IMR-90 (cell line): ENCODE results near the gene GTF3C6. TPM values are rescaled to one million over a fixed set of nuclear protein-coding genes. Genes with fewer than 3 reads are reported as not detected.
"Not testable (repeated sequence)": the region's sequence is repeated elsewhere in the genome, so short reads cannot be mapped to it uniquely, and the experiment has no call there.

Source experiments
- ATAC-seq: fragments of 200-7000 bp; cut with Tn5 transposase; 2 replicates; pipeline ENCODE4 v1.9.1; 2020; ENCODE audit warnings: low read depth, mild to moderate bottlenecking, moderate library complexity
- BruUV-seq: library from RNA; stranded (reverse); fragments of 400-500 nt; replicated peaks from 2 replicates; lab custom pipeline; 2021; lab: Mats Ljungman, UMichigan
- CTCF ChIA-PET: fragments of 300-600 bp; formaldehyde crosslinking; extraction: SDS; loops from one replicate; lab custom pipeline; 2021; ENCODE audit warnings: antibody characterized with exemption; lab: Yijun Ruan, JAX
- POLR2A ChIA-PET: fragments of 300-600 bp; sonication (Branson Sonifier 250); formaldehyde crosslinking; loops from one replicate; lab custom pipeline; 2022; ENCODE audit warnings: antibody characterized with exemption; ENCODE audit not compliant: unreplicated experiment; lab: Charles Lee
- DNase-seq: peaks from one replicate; pipeline ENCODE4 v3.0.0; 2013
- H2AFZ ChIP-seq: replicated peaks from 2 replicates; pipeline ENCODE3; 2013; ENCODE audit warnings: low read length, mild to moderate bottlenecking; ENCODE audit not compliant: poor library complexity
- H2AK5ac ChIP-seq: 2 replicates; pipeline ENCODE4 v1.6.1; 2013; ENCODE audit warnings: low read depth, low read length, inconsistent platforms
- H2AK9ac ChIP-seq: replicated peaks from 2 replicates; pipeline ENCODE3; 2013; ENCODE audit warnings: mild to moderate bottlenecking, low read depth, low read length, moderate library complexity; ENCODE audit not compliant: poor library complexity
- H2BK120ac ChIP-seq: 2 replicates; pipeline ENCODE4 v1.6.1; 2013; ENCODE audit warnings: low read depth, low read length, inconsistent platforms
- H2BK15ac ChIP-seq: 3 replicates; pipeline ENCODE4 v1.6.1; 2013; ENCODE audit warnings: low read depth, low read length, inconsistent platforms
- H2BK20ac ChIP-seq: 2 replicates; pipeline ENCODE4 v1.6.1; 2013; ENCODE audit warnings: low read depth, mild to moderate bottlenecking, inconsistent platforms, low read length, moderate library complexity
- H2BK5ac ChIP-seq: 2 replicates; pipeline ENCODE4 v1.6.1; 2013; ENCODE audit warnings: mild to moderate bottlenecking, low read depth, low read length, inconsistent platforms; ENCODE audit not compliant: poor library complexity, severe bottlenecking
- H3K14ac ChIP-seq: replicated peaks from 2 replicates; pipeline ENCODE4 v1.6.1; 2013; ENCODE audit warnings: low read depth, low read length, inconsistent platforms
- H3K18ac ChIP-seq: 2 replicates; pipeline ENCODE4 v1.6.1; 2013; ENCODE audit warnings: low read depth, low read length, control low read depth
- H3K23ac ChIP-seq: 2 replicates; pipeline ENCODE4 v1.6.1; 2013; ENCODE audit warnings: low read depth, low read length, inconsistent platforms
- H3K27ac ChIP-seq: 2 replicates; pipeline ENCODE4 v1.5.1; 2013; ENCODE audit warnings: mild to moderate bottlenecking, control low read depth, low read length; ENCODE audit not compliant: insufficient read depth
- H3K27me3 ChIP-seq: 2 replicates; pipeline ENCODE4 v1.6.1; 2013; ENCODE audit warnings: low read length; ENCODE audit not compliant: control insufficient read depth, insufficient read depth
- H3K36me3 ChIP-seq: 2 replicates; pipeline ENCODE4 v1.6.1; 2013; ENCODE audit warnings: low read length, mixed read lengths; ENCODE audit not compliant: control insufficient read depth, insufficient read depth
- H3K4ac ChIP-seq: 2 replicates; pipeline ENCODE4 v1.6.1; 2013; ENCODE audit warnings: low read depth, low read length, inconsistent platforms
- H3K4me1 ChIP-seq: 2 replicates; pipeline ENCODE4 v1.6.1; 2013; ENCODE audit warnings: low read length, mixed read lengths; ENCODE audit not compliant: control insufficient read depth, insufficient read depth
- H3K4me2 ChIP-seq: 2 replicates; pipeline ENCODE4 v1.6.1; 2013; ENCODE audit warnings: low read depth, mild to moderate bottlenecking, control low read depth, low read length, moderate library complexity
- H3K4me3 ChIP-seq: 2 replicates; pipeline ENCODE4 v1.5.1; 2013; ENCODE audit warnings: low read depth, mild to moderate bottlenecking, control low read depth, low read length, moderate library complexity; ENCODE audit not compliant: insufficient read depth
- H3K56ac ChIP-seq: 2 replicates; pipeline ENCODE4 v1.6.1; 2013; ENCODE audit warnings: low read length, inconsistent platforms; ENCODE audit not compliant: insufficient read depth; ENCODE audit errors: extremely low read depth
- H3K79me1 ChIP-seq, 2 experiments: 2 replicates each; pipeline ENCODE4 v1.6.1; 2013; ENCODE audit warnings: low read length in 2 of 2, inconsistent platforms in 1 of 2, low read depth in 1 of 2
- H3K9ac ChIP-seq: 2 replicates; pipeline ENCODE4 v1.6.1; 2013; ENCODE audit warnings: low read depth, low read length, control low read depth
- H3K9me1 ChIP-seq: 2 replicates; pipeline ENCODE4 v1.6.1; 2013; ENCODE audit warnings: low read length, inconsistent platforms; ENCODE audit not compliant: insufficient read depth
- H3K9me3 ChIP-seq: 2 replicates; pipeline ENCODE4 v1.6.1; 2013; ENCODE audit warnings: low read length; ENCODE audit not compliant: control insufficient read depth, insufficient read depth
- H4K20me1 ChIP-seq: 2 replicates; pipeline ENCODE4 v1.6.1; 2013; ENCODE audit warnings: low read length, inconsistent platforms; ENCODE audit not compliant: insufficient read depth
- H4K5ac ChIP-seq: 2 replicates; pipeline ENCODE4 v1.6.1; 2013; ENCODE audit warnings: mild to moderate bottlenecking, low read depth, low read length, control low read depth
- H4K8ac ChIP-seq, 2 experiments: 2 replicates each; pipeline ENCODE4 v1.6.1; 2013; ENCODE audit warnings: low read depth in 2 of 2, low read length in 2 of 2, control low read depth in 1 of 2, inconsistent platforms in 1 of 2
- H4K91ac ChIP-seq: 2 replicates; pipeline ENCODE4 v1.6.1; 2013; ENCODE audit warnings: low read depth, low read length, inconsistent platforms; ENCODE audit not compliant: insufficient read depth
- WGBS, 2 experiments: methylation state at CpG; one replicate each; pipeline versions ENCODE4 v1.1.5 to v1.1.7; 2013; ENCODE audit warnings: missing lambda C conversion rate in 2 of 2; ENCODE audit not compliant: insufficient read length in 1 of 2; ENCODE audit errors: extremely low coverage in 2 of 2; 5-methylcytosine and 5-hydroxymethylcytosine counted together
- dilution Hi-C: fragments of 300-500 bp; cut with HindIII; formaldehyde crosslinking; loops from one replicate; pipeline ENCODE4 v1.14.3; 2018; ENCODE audit warnings: low sequenced_read_pairs; ENCODE audit not compliant: unreplicated experiment
- in situ Hi-C: fragments of 300-500 bp; cut with MboI; formaldehyde crosslinking; loops from 3 replicates; pipeline ENCODE4 v1.14.3; 2019; ENCODE audit warnings: low sequenced_read_pairs, inconsistent platforms, mixed read lengths
- intact Hi-C: fragments of 100-400 bp; cut with micrococcal nuclease; formaldehyde crosslinking; loops from 2 replicates; pipeline ENCODE4 v1.10.0; 2022
- polyA plus RNA-seq, 3 experiments: library from polyadenylated mRNA; depleted of rRNA; stranded (reverse); fragments of >200 nt; gene quantifications; 2 replicates each; pipeline ENCODE4 v1.2.3, GENCODE V29; 2012; ENCODE audit warnings: low replicate concordance in 1 of 3
- total RNA-seq: library from RNA; depleted of rRNA; stranded (reverse); fragments of >200 nt; gene quantifications from 2 replicates; pipeline ENCODE4 v1.2.3, GENCODE V29; 2012; rRNA removed

Gene GTF3C6
- total and polyA plus RNA-seq, 2 of the 4 experiments (the other 2 are of a cell fraction) = 10.4 to 40.5 TPM

GRCh38 chr6:111017241-111017640 is 58.7 kb downstream of the GTF3C6 start:
- H3K9me1 ChIP-seq, H3K23ac ChIP-seq, H4K5ac ChIP-seq, H3K18ac ChIP-seq, H3K9ac ChIP-seq, H2AFZ ChIP-seq, H3K4me2 ChIP-seq, H4K8ac ChIP-seq, H4K91ac ChIP-seq, H2BK20ac ChIP-seq, H3K4ac ChIP-seq, intact Hi-C loops, DNase-seq, H3K79me1 ChIP-seq, dilution Hi-C loops, H2BK120ac ChIP-seq, H3K4me1 ChIP-seq, POLR2A ChIA-PET, H3K14ac ChIP-seq, H4K20me1 ChIP-seq, H3K56ac ChIP-seq, H2AK9ac ChIP-seq, BruUV-seq, H2AK5ac ChIP-seq, ATAC-seq, H3K4me3 ChIP-seq, H2BK5ac ChIP-seq, H3K27me3 ChIP-seq, H3K9me3 ChIP-seq, H2BK15ac ChIP-seq, H3K27ac ChIP-seq, CTCF ChIA-PET, in situ Hi-C loops: not testable (repeated sequence)
- peaks cover 16% of the 10 kb centered on the region for H3K36me3 ChIP-seq
- 100% methylated on average over 6 of the region's 37 CpGs; no CpG with 5 or more reads in 1 of the 2 experiments for WGBS, 2 experiments

Other genes starting within 250 kb of the GTF3C6 start
- 6.8 and 7.5 TPM in 2 replicates for gene CDK19, start 143.2 kb upstream of the GTF3C6 start, total RNA-seq
- 4.4 and 6.0 TPM in 2 replicates for gene CDK19, start 143.2 kb upstream of the GTF3C6 start, polyA plus RNA-seq (2012; rRNA removed)
- gene AMD1, start 83.9 kb upstream of the GTF3C6 start, total RNA-seq = 65.8 and 117 TPM in 2 replicates
- gene AMD1, start 83.9 kb upstream of the GTF3C6 start, polyA plus RNA-seq (2012; rRNA removed) = 32.2 TPM in 2 replicates
- 17.7 and 38.3 TPM in 2 replicates for gene RPF2, start 23.3 kb downstream of the GTF3C6 start, total RNA-seq
- gene RPF2, start 23.3 kb downstream of the GTF3C6 start, polyA plus RNA-seq (2012; rRNA removed) = 13.6 and 18.9 TPM in 2 replicates
- gene SLC16A10, start 128.8 kb downstream of the GTF3C6 start, total RNA-seq = 0.28 TPM in 1 of 2 replicates, not detected in the other
- not detected in 2 replicates for gene SLC16A10, start 128.8 kb downstream of the GTF3C6 start, polyA plus RNA-seq (2012; rRNA removed)